GM18868 (cell line): ENCODE data around the gene KRTAP10-3.
"Not testable (repeated sequence)": the region's sequence is repeated elsewhere in the genome, so short reads cannot be mapped to it uniquely, and the experiment has no call there.

ENCODE experiments used
- ATAC-seq: cut with Tn5 transposase; IDR thresholded peaks from one replicate; pipeline ENCODE4 v1.9.1; 2021; ENCODE audit warnings: mild to moderate bottlenecking, moderate library complexity; ENCODE audit not compliant: unreplicated experiment

Gene KRTAP10-3

DNA sequence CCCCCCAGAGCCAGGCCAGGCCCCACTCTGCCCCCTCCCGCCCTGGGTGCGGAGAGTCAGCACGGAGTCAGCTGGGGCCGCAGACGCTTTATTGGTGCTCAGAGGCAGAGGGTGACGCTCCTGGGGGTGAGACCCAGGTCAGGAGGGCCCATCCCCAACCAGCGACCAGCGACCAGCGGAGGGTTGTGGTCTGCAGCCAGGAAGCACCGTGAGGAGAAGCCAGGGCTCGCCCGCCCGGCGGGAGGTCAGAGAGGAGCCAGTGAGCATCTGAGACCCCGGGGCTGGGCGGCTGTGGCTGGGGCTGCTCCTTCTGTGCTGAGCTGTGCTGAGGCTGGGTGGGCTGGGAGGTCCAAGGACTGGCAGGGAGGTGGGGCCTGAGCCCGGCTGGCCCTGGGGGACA, 8.3 kb downstream of the KRTAP10-3 start:
- ATAC-seq: not testable (repeated sequence)

DNA sequence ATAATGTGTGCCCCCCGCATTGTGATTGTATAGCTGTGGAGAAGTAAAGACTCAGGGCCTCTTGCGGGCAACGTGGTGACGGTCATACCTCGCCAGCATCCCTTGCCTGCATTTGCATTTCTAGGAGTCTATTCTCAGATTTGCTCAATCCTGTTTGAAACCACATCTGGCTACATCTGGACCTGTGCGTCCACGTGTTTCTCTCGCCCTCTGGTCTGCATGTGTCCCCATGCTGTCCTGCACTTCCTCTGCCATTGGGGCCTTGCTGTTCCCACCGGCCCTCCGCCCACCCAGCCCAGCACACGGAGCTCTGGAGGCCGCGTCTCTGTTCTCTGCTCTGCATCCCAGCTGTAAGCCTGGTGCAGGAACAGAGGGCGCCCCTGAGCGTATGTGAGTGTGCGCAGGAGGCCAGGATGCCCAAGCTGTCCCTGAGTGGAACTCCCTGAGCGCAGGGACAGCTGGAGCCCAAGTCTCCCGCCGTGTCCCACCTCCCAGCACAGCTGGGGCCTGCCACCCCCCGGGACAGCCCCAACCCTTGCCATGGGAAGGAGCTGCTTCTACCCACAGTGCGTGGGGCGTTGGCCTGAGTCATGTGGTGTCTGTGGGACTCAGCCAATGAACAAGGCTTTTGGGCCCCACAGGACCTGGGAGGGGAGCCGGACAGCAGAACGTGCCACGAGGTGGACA, 8.9 kb downstream of the KRTAP10-3 start:
- no peak for ATAC-seq

DNA sequence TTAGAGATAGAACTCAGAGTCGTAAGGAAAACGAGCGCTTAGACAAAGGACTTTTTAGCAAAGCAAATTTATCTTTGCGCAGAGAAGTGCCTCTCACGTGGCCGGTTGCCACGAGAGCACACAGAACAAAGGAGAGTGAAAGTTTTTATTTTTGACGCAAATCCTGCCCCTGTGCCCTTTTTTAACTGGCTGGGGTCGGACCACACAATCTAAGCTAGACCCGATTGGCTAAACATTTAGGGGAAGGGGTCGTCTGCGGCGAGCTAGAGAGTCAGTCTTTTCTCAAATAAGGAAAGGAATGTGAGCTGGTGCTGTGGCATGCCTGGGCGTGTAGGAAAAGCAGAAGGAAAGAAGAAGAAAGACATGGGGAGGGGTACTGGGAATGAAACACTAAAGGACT, 9.7 kb downstream of the KRTAP10-3 start:
- ATAC-seq: no peak

DNA sequence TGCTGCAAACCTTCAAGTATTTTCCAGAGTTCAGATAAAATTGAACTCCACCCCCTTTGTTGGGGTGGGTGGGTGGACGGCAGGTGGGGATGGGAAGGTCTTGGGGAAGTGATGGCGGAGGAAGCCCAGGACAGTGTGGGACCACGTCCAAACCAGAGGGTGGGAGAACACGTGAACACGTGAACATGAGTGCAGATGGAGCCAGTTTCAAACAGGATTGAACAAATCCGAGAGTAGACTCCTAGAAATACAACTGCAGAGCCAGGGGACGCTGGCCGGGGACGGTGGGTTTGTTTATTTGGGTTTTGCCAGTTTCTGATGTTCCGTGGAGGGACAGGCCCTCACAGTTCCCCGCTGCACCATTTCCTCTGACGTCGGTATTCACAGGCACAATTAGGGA, 10.2 kb downstream of the KRTAP10-3 start:
- no peak for ATAC-seq

DNA sequence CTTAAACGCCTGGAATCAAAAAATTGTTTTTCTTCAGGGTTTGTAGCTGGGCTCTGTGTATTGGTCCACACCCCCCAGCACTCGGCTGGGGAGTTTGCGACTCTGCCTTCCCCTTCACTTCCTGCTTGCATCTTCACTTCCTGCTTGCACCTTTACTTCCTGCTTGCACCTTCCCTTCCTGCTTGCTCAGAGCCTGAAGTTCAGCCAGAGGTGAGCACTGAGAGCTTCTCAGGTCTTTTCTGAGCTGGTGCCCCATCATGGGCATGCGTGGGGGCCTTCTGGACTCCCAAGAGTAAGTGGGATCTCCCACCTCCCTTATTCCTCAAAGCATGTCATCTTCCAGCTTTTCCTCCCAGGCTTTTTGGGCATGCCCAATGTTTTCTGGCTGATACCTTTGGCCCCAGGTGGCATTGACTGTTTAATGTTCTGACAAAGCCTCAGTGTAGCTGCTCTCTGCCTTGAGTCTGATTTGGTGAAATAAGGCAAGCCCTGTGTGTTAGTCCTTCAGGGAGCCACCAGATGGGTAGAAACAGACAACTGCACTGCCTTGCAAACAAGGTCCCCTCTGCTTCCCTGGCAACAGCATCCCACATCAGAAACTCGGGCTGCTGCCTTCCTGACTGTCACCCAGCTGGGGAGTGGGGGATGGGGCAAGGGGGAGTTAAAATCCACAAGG, 10.8 kb downstream of the KRTAP10-3 start:
- no peak for ATAC-seq

DNA sequence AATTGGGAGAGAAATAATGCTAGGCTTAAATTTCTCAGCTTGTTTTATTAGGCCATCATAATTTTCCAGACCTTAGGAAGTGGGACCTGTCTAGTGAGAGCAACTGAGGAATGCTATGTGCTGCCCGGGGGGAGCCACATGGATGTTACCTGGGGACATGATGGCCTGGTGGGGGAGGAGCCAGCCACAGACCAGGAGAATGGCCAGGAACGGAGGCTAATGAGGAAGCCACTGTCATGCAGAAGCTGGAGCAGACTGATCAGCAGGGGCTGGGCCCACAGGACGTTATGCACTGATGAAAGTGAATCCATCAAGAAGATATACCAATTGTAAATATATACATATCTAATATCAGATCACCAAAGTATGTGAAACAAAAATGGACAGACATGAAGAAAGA, 14.0 kb downstream of the KRTAP10-3 start:
- no peak for ATAC-seq

DNA sequence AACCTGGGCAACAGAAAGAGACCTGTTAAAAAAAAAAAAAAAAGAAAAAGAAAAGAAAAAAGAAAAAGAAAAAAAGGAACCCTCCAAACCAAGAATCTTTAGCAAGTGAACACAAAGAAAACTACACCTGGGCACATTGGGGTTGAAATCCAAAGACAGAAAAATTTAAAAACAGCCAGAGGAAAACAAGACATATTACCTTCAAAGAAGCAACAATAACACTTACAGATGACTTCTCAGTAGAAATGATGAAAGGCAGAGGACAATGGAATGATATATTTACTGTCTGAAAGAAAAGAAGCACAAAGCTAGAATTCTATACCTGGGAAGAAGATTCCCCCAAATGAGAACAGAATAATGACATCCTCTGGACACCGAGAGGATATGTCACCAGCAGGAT, 15.9 kb downstream of the KRTAP10-3 start:
- ATAC-seq: no peak

DNA sequence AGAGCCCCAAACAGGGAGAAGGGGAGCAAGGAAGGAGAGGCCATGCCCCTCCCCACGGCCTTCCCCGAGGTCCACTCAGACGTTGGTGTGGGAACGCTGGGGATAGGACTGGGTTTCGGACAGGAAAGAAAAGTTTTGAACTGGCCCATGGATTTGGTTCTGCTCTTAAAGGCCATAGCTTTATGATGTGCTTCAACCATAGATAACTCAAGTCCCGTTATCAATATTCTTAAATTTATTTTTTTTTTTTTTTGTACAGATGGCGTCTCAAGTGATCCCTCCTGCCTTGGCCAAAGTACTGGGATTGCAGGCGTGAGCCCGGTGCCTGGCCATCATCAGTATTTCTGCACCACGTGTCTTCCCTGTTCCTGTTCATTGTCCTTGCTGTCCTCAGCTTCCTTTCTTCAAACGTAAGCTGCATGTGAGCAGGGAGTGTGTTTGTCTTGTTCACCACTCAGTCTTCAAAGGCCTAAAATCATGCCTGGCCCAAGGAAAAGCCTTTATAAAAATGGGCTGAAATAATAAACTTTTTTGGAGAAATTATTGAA, 17.8 kb downstream of the KRTAP10-3 start:
- no peak for ATAC-seq

DNA sequence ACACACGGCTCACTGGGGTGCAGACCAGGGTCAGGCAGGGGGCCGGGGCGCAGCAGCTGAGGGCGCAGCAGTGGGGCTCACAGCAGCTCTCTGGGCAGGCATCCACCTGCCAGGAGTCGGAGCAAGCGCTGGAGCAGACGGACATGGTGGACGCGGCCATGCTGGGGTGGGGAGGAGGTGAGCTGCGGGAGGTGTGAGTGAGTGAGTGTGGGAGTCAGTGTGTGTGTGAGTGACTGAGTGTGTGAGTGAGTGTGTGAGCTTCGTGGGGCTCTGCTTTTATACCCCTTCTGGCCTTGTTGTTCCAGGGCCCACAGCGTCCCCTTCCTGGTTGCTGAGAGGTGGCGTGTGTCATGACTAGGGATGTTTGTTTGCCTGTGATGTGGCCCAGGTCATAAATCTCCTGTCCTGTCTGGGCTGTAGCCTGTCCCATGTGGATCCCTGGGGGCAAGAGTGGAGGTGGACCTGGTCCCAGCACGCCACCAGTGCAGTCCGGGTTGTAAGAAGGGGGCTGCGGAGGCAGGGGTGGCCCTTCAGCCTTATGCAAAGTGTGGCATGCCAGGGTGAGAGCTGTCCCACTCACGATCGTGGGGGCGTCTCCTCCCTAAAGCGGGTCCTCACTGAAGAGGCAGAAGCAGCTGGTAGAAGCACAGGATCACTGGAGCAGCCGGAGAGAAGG, 18.5 kb downstream of the KRTAP10-3 start, which contains the start of gene KRTAP10-1:
Gene KRTAP10-1, minus strand, starts transcription at position 205 of the 676 bp plus-strand sequence. Its CDS starts 45 bp downstream, at position 160.
- ATAC-seq: no peak

DNA sequence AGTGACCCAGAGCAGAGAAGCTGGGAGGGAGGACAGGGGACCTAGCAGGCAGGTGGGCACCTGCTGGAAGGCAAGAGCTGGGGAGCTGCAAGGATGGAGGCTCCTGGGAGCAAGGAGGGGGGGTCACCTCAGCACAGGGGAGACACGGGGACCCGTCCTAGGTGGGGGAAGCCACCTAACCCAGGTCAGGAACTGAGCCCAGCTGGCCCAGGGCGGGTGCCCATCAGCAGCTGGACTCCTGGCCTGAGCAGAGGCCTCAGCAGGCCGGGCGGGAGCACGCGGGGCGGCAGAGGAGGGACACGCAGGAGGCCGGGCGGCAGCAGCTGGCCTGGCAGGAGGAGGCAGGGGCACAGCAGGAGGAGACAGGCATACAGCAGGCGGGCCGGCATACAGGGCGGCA, 19.5 kb downstream of the KRTAP10-3 start:
- ATAC-seq: no peak

DNA sequence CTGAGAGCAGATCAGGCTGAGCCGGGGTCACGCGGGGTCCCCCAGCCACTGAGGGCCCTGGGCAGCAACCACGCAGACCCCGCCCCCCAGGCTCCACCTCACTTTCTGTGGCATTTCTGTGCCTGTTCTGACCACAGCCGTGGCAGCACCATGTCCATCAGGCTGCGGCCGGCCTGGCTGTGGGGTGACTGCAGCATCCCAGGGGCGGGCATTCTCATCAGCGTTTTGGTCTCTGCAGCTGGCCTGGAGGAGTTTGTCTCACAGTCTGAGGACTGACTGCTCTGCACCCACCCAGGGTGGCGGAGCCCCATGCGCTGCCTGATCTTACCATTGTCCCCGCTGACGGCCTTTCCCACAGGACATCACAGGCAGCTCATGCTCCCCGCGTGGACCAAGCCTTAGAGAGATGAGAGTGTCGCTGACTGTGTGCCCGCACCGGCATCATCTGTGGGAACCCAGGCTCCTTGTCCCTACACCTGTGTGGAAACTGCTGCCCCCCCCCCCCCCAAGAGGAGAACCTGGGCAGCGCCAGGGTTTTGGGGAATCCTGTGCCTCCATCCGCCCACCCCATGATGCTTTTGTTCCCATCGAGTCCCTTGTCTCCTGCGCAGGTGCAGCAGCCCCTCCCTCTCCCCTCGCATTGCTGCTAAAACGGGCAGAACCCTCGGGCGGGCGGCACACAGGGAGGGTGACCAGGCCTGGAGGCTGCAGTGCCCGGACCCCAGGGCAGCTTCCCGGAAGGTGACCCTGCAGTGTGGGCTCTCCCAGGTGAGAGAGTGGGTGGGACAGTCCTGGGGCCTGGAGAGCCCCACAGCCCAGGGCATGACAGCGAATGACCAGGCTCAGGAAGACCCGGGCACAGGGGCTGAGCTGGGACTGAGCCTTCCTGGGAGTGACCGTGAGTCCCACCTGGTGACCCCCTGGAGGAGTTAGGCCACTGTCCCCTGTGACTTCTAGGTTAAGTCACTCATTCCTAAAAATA, 20.4 kb downstream of the KRTAP10-3 start:
- ATAC-seq: no peak

DNA sequence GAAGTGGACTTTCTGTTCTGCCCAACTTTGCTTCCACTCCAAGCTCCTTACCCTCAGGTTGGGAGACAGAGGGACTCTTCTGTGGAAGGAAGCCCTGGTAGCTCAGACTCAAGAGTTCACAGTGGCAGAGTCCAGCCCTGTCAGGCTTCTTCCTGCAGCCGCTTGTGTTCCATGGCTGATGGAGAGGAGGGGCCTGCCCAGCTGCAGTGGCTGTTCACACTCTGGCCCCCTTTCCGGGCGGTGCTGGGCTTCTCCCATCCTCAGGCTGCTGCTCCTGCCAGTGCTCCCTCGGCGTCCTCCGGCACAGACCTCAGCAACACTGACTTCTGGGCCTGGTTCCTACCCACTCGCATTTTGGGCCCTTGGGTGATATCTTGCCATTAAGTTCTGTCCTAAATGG, 22.6 kb downstream of the KRTAP10-3 start:
- ATAC-seq: no peak

DNA sequence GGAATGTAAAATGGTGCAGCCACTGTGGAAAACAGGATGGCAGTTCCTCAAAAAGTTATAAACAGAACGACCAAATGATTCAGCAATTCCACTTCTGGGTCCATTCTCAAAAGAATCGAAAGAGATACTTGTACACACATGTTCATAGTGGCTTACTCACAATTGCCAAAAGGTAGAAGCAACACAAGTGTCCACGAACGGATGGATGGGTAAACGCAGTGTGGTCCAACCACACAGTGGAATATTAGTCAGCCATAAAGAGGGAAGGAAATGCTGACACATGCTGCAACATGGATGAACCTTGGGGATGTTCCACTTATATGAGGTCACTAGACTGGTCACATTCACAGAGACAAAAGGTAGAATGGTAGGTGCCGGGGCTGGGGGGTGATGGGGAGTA, 23.9 kb downstream of the KRTAP10-3 start:
- no peak for ATAC-seq

DNA sequence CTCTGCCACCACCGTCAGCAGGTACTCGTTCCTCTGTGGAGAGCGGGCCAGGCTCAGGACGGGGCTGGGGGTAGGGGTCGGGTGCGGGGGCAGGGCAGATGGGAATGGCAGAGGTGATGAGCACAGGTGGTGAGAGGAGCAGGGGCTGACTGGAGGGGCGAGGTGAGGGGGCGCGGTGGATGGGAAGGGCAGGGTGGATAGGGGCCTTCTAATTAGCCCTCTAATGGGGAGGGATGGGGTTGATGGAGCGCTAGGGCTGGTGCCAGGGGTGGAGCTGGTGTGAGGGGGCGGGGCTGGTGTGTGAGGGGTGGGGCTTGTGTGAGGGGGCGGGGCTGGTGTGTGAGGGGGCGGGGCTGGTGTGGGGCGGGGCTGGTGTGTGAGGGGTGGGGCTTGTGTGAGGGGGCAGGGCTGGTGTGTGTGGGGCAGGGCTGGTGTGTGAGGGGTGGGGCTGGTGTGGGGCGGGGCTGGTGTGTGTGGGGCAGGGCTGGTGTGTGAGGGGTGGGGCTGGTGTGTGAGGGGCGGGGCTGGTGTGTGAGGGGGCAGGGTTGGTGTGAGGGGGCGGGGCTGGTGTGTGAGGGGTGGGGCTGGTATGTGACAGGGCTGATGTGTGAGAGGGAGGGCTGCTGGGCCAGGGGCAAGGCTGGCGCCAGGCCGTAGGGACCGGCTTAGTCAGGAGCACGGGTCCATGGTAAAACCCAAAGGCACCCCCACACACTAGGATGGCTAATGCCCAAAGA, 24.5 kb downstream of the KRTAP10-3 start:
- ATAC-seq: no peak

DNA sequence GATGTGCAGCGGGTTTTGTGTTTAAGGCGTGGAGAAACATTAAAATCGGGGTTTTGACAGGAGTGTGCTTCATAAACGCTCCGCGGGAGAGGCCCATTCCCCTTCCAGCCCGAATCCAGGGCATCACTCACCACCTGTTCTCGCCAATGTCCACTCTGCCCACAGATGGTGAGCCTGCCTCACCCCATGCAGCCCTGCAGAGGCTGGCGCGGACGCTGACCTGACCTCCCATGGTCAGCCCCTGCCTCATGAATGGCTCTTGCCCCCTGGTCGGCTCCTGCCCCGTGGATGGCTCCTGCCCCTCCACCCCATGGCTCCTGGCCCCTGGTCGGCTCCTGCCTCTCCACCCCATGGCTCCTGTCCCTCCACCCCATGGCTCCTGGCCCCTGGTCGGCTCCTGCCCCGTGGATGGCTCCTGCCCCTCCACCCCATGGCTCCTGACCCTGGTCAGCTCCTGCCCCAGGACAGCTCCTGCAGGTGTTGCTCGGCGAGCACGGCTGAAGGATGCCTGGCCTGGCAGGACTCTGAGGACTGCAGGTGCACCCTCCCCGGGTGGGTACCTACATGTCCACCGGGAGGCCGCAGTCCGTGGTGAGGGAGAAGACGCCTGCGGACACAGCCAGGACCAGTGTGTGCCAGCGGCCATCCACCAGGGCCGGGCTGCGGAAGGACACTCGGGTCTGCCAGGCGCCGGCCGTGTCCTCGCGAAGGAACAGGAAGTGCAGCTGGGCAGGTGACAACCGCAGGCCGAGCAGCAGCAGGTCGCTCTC, 25.3 kb downstream of the KRTAP10-3 start:
- ATAC-seq: no peak

DNA sequence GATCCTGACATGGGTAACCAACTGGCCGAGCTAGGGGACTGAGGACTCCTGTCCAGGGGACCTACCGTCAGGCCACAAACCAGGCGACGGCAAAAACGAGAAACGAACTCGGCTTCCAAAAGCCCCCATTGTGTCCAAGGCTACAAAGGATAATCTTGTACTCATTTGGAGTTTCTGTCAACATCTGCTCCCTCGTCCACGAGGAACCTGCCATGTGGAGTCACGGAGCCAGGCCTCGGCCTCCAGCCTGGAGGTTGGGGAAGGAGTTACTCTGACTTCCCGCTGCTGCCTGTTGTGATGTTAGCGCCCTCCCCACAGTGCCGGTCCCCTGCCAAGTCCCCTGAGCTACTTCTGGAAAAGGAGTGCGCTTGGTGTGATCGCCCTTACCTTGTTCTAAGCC, 25.9 kb downstream of the KRTAP10-3 start:
- no peak for ATAC-seq

DNA sequence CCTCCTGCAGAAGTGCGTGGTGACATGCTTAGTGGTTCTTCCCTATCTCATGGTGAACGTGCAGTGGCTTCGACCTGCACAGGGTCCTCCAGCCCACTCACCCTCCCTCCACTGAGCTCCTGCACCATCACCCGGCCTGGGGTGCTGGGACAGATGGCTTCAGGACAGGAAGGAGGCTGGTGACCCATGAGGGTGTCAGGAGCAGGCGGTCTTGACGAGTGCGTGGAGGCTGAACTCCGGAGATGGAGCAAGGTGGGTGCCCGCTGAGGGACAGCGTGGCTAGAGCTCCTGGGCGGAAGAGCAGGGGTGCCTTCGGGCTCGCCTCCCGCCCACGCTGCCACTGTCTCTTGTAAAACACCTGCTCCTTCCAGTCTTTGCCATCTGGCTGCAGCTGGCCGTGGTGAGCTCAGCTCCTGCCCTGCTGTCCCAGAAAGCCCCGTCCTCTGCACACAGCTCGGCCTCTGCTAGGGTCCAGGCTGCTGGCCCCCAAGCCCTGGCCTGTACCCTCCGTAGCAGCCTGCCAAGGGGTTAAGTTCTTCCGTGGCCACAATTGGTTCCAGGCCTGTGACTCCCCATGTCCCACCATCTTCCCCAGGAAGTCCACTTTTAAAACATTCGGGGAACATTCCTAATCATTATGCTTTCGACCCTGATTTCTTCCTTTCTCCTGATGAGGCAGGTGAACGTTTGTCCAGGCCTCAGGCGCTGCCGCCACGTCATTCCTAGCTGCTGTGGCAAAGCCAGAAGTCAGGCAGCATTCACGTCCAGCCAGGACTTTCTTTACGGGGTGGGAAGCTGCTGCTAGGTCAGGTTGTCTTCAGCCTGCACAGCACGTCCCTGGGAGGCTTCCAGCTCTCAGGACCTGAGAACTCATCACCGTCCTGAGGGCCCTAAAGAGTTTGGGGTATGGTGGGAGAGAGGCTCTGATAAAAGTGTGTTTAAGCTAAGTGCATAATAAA, 26.7 kb downstream of the KRTAP10-3 start:
- no peak for ATAC-seq
